Measurements from ENCODE around the gene ZDHHC17.
"Not testable (repeated sequence)": the region's sequence is repeated elsewhere in the genome, so short reads cannot be mapped to it uniquely, and the experiment has no call there.

ZDHHC17 gene

DNA sequence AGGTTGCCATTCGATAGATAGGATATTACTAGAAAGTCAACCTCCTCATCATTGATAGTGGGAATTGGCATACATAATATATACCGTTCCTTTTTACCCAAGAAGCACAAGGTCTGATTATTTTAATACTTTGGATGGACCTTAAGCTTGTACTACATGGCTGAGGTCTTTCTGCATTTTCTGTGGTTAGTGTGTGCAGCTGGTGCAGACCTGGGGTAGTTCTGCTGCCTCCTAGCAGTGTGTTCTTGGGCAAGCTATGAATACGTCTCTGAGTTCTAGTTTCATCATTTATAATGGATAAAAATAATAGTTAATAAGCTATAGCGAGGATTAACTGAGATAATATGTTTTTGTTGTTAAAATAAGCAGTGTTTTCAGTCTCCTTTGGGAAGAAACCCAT is 2.2 kb downstream of the ZDHHC17 start:
- no peak for DNase-seq

GRCh38 chr12:76768576-76768975 is 4.7 kb downstream of the ZDHHC17 start:
- DNase-seq, result no peak

- no peak for DNase-seq
Observed at GRCh38 chr12:76777765-76778216, 13.9 kb downstream of the ZDHHC17 start.

DNA sequence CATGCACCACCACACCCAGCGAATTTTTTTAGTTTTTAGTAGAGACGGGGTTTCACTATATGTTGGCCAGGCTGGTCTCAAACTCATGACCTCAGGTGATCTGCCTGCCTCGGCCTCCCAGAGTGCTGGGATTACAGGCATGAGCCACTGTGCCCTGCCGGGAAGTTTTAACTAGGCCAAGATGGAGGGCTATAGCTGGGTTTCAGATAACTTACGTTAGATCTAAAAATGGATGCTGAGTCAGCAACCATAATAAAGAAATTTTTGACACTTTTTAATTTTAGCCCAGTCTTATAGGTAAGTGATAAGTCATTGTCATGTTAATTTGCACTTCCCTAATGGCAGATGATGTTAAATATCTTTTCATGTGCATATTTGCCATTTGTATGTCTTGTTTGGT is 14.4 kb downstream of the ZDHHC17 start:
- DNase-seq, result no peak

DNA sequence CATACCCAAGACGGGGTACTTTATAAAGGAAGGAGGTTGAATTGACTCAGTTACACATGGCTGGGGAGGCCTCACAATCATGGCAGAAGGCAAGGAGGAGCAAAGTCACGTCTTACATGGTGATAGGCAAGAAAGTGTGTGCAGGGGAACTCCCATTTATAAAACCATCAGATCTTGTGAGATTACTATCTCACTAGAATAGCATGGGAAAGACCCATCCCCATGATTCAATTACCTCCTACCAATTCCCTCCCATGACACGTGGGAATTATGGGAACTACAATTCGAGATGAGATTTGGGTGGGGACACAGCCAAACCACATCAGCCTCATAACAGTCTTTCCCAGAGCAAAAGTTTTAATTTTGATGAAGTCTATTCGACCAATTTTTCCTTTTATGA is 15.4 kb downstream of the ZDHHC17 start:
- not testable (repeated sequence) for DNase-seq

- no peak for DNase-seq
Observed at GRCh38 chr12:76781321-76781720, 17.4 kb downstream of the ZDHHC17 start.

DNA sequence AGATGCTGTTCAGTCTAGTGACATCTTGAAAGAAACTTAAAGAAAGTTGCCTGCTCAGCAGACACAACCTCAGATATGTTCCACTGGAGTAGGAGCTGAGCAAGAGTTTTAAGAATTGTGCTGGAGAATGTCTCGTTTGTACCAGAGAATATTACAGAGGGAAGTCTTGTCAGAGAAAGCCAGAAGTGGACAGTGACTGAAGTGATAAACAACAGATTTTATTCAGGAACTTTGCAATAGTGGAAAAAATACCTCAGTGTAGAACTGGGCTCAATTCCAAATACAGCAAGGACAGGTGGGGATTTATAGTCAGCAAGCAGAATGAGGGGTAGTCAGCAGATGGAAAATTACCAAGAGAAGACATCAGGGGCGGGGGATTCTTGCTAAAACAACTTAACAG is 18.6 kb downstream of the ZDHHC17 start:
- DNase-seq, result no peak

DNA sequence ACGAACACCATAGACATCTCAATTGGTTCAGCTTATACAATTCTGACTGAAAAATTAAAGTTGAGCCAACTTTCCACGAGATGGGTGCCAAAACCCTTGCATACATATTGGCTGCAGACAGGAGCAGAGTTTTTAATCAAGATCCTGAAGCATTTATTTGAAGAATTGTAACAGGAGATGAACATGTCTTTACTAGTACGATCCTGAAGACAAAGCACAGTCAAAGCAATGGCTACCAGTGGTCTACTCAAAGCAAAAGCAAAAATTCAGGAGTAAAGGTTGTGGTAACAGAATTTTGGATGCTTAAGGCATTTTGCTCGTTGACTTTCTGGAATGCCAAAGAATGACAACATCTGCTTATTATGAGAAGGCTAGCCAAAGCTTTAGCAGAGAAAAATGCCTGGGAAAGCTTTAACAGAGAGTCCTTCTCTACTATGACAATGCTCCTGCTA is 20.7 kb downstream of the ZDHHC17 start:
- no peak for DNase-seq

DNA sequence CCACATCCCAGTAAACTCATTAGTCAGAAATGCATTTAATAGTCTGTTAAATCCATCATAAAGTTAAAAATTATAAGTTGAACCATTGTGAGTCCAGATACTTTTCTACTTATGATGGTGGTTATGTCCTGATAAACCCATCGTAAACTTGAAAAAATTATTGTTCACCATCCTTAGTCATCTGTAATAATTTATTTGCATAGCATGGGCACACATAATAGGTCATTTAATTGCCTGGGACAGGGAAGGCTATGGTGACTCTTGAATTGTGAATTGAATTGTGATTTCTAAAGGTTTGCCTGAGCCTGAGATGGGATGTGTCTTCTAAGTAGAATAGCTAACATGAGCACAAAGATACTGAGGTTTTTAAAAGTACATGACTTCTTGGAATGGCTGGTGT is 21.5 kb downstream of the ZDHHC17 start:
- DNase-seq, result no peak

DNA sequence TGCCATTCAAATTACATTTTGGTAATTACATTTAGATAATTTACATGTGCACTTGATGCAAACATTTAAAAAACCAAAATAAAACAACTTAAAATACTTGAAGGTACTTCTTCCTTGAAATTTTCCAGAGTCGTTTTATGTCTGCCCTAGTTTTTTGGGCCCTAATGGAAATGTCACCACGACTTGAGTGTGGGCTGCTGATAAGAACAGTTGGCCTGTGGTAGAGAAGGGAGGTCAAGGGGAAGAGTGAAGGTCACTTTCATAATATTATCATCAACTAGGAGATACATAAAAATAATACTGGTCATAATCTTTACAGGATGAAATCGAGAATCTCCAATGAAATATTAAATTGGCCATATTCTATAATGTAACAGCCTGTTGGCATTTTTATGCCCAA is 23.1 kb downstream of the ZDHHC17 start:
- DNase-seq, result no peak

GRCh38 chr12:76787689-76788088 is 23.8 kb downstream of the ZDHHC17 start:
- no peak for DNase-seq

DNA sequence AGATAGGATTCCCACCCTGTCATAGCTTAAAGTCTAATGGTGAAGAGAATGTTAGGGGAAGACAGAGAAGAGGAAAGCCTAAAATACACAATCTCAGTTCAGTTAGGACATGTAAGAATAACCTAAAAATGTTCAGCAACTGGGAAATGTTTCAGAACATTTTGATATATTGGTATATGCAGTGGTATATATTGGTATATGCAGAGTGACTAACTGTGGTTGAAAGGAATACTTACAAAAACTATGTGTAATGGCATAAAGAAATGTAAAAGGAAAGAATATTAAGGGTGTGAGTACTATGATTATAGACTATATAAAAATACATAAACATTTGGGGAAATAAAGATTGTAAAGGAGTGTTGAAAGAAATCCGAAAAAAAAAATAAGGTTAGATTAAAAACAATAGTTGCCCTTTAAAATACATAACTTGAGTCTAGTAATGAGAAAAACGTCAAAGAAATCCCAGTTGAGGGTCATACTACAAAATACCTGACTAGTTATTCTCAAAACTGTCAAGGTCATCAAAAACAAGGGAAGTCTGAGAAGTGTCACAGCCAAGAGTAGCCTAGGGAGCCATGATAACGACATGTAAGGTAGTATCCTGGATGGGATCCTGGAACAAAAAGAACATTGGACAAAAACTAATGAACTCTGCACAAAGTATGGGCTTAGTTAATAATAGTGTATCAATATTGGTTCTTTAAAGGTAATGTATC is 25.6 kb downstream of the ZDHHC17 start:
- no peak for DNase-seq

- DNase-seq, result peak; percentile 9
Observed at GRCh38 chr12:76790564-76791552, 26.9 kb downstream of the ZDHHC17 start.

GRCh38 chr12:76792828-76793227 is 28.9 kb downstream of the ZDHHC17 start:
- no peak for DNase-seq

DNA sequence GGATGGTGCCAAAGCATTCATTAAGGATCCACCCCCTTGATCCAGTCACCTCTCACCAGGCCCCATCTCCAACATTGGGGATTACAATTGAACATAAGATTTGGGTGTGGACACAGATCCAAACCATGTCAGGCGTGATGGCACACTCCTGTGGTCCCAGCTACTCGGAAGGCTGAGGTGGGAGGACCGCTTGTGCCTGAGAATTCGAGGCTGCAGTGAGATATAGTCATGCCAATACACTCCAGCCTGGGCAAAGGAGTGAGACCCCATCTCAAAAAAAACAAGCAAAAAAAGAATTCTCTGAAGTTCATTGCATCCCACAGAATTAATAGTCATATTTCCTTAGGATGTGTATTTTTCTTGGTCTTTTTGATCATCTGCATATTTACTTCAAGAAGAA is 34.9 kb downstream of the ZDHHC17 start:
- DNase-seq, result no peak

GRCh38 chr12:76799362-76799761 is 35.4 kb downstream of the ZDHHC17 start:
- no peak for DNase-seq

- DNase-seq, result no peak
Observed at GRCh38 chr12:76802060-76802459, 38.1 kb downstream of the ZDHHC17 start.

- DNase-seq, result no peak
Observed at GRCh38 chr12:76804435-76804976, 40.6 kb downstream of the ZDHHC17 start.

DNA sequence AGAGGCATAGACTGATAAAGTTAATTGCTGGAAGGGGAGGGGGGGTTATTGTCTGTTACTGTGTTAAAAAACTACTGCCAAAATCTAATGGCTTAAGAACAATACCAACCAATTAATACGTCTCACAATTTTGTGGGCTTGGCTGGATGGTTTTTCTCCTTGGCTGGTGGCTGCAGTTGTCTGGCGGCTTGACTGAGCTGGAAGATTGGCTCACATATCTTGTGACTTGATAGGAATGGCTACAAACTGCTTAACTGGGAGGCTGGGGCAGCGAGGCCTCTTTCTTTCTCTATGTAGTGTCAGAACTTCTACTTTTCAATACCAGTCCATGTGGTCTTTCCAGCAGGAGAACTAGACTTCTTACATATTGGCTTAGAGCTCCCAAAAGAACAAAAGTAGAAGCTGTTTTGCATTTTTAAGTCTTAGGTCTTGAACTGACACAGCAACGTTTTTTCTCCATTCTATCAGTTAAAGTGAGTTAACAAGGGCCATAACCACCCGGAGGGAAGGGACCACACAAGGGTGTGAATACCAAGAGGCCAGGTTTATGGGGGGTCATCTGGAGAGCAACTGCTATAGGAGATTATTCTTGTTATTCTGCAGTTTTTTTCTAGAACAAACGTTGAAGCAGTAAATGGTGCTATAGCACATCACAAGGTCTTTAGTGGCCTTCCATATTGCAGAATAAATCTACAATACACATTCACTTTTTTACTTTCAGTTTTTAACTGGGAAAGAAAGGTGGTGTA is 46.9 kb downstream of the ZDHHC17 start:
- DNase-seq, result no peak

- no peak for DNase-seq
Observed at GRCh38 chr12:76811976-76812375, 48.1 kb downstream of the ZDHHC17 start.

GRCh38 chr12:76813265-76813664 is 49.4 kb downstream of the ZDHHC17 start:
- no peak for DNase-seq

GRCh38 chr12:76813972-76814371 is 50.1 kb downstream of the ZDHHC17 start:
- DNase-seq, result no peak

Data from NCI-H1436 (cell line).